CD14-positive monocyte (primary cell): Measurements from ENCODE around the gene COL25A1. TPM values are rescaled to one million over a fixed set of nuclear protein-coding genes. Genes with fewer than 3 reads are reported as not detected.

Source experiments
- DNase-seq, 3 donors: peaks; one replicate each; pipeline ENCODE4 v3.0.0-alpha.2; 2011 to 2022
- H2AFZ ChIP-seq: 2 replicates; pipeline ENCODE4 v1.6.0; 2012; ENCODE audit warnings: mild to moderate bottlenecking, low read depth, low read length, inconsistent platforms; ENCODE audit not compliant: insufficient read depth, poor library complexity, severe bottlenecking
- H3K27ac ChIP-seq, 2 donors: 1 replicate in 1 of 2; 2 replicates in 1 of 2; pipeline ENCODE4 v1.5.1; 2012 to 2013; ENCODE audit warnings: low read length in 2 of 2, control low read depth in 1 of 2, inconsistent platforms in 1 of 2, low read depth in 1 of 2, mild to moderate bottlenecking in 1 of 2
- H3K27me3 ChIP-seq, 2 donors: one replicate each; pipeline versions ENCODE4 v1.6.0 to v1.6.1; 2011 to 2013; ENCODE audit warnings: low read length in 2 of 2; ENCODE audit not compliant: control insufficient read depth in 2 of 2, insufficient read depth in 2 of 2
- H3K36me3 ChIP-seq, 2 donors: replicated peaks in 1 of 2; 1 replicate in 1 of 2; 2 replicates in 1 of 2; pipeline versions ENCODE4 v1.5.1 to v1.6.1; 2012 to 2013; ENCODE audit warnings: low read length in 2 of 2, control low read depth in 1 of 2, inconsistent platforms in 1 of 2, mild to moderate bottlenecking in 1 of 2; ENCODE audit not compliant: insufficient read depth in 2 of 2, control insufficient read depth in 1 of 2
- H3K4me1 ChIP-seq, 2 donors: 1 replicate in 1 of 2; 2 replicates in 1 of 2; pipeline versions ENCODE4 v1.5.1 to v1.6.1; 2012 to 2013; ENCODE audit warnings: low read length in 2 of 2, control low read depth in 1 of 2, inconsistent platforms in 1 of 2, mild to moderate bottlenecking in 1 of 2, moderate library complexity in 1 of 2; ENCODE audit not compliant: insufficient read depth in 2 of 2, control insufficient read depth in 1 of 2
- H3K4me2 ChIP-seq: replicated peaks from 2 replicates; pipeline ENCODE3; 2012; ENCODE audit warnings: low read length, moderate library complexity, mild to moderate bottlenecking; ENCODE audit not compliant: poor library complexity, severe bottlenecking; ENCODE audit errors: extremely low read depth
- H3K4me3 ChIP-seq, 3 experiments: fragments of 200-600 bp in 1 of 3; sonication (generic) in 1 of 3; replicated peaks in 1 of 3; 1 replicate in 2 of 3; 2 replicates in 1 of 3; pipeline ENCODE4 v1.5.1; 2011 to 2013; ENCODE audit warnings: low read length in 3 of 3, mild to moderate bottlenecking in 3 of 3, control low read depth in 2 of 3, low read depth in 2 of 3, inconsistent platforms in 1 of 3, moderate library complexity in 1 of 3
- H3K79me2 ChIP-seq: 2 replicates; pipeline ENCODE4 v1.6.0; 2012; ENCODE audit warnings: mild to moderate bottlenecking, control low read depth, inconsistent platforms, low read length, moderate library complexity; ENCODE audit not compliant: insufficient read depth
- H3K9ac ChIP-seq: 2 replicates; pipeline ENCODE4 v1.6.0; 2017; ENCODE audit warnings: low read length, mild to moderate bottlenecking; ENCODE audit not compliant: insufficient read depth, poor library complexity, severe bottlenecking
- H3K9me3 ChIP-seq, 2 donors: replicated peaks in 1 of 2; 1 replicate in 1 of 2; 2 replicates in 1 of 2; pipeline versions ENCODE4 v1.5.1 to v1.6.1; 2012 to 2013; ENCODE audit warnings: low read length in 2 of 2, control low read depth in 1 of 2; ENCODE audit not compliant: control insufficient read depth in 1 of 2, insufficient read depth in 1 of 2
- H4K20me1 ChIP-seq: 2 replicates; pipeline ENCODE4 v1.6.0; 2012; ENCODE audit warnings: mild to moderate bottlenecking, low read length, control low read depth, moderate library complexity; ENCODE audit not compliant: insufficient read depth
- H3K27ac Mint-ChIP-seq, 7 donors: one replicate each; pipeline ENCODE4 v1.8.0; 2020; ENCODE audit warnings: mild to moderate bottlenecking in 7 of 7, mixed read lengths in 7 of 7, moderate library complexity in 6 of 7, inconsistent platforms in 2 of 7
- H3K27me3 Mint-ChIP-seq, 3 donors: one replicate each; pipeline ENCODE4 v1.8.0; 2021 to 2022; ENCODE audit warnings: low read depth in 3 of 3, mild to moderate bottlenecking in 3 of 3, mixed read lengths in 3 of 3, moderate library complexity in 3 of 3, inconsistent platforms in 1 of 3
- H3K36me3 Mint-ChIP-seq, 2 donors: one replicate each; pipeline ENCODE4 v1.8.0; 2020; ENCODE audit warnings: mixed read lengths in 2 of 2, inconsistent platforms in 1 of 2, mild to moderate bottlenecking in 1 of 2
- H3K4me1 Mint-ChIP-seq: one replicate; pipeline ENCODE4 v1.8.0; 2020; ENCODE audit warnings: mild to moderate bottlenecking, mixed read lengths
- H3K4me3 Mint-ChIP-seq, 2 donors: one replicate each; pipeline ENCODE4 v1.8.0; 2020; ENCODE audit warnings: mild to moderate bottlenecking in 2 of 2, mixed read lengths in 2 of 2, moderate library complexity in 1 of 2
- H3K9me3 Mint-ChIP-seq, 7 donors: one replicate each; pipeline ENCODE4 v1.8.0; 2020 to 2022; ENCODE audit warnings: mixed read lengths in 7 of 7, mild to moderate bottlenecking in 6 of 7, moderate library complexity in 6 of 7, inconsistent platforms in 2 of 7
- WGBS: methylation state at CpG from one replicate; pipeline ENCODE4 v1.1.5; 2013; ENCODE audit warnings: missing lambda C conversion rate; ENCODE audit not compliant: insufficient coverage; 5-methylcytosine and 5-hydroxymethylcytosine counted together
- intact Hi-C, 2 donors: fragments of 100-400 bp; cut with micrococcal nuclease; formaldehyde crosslinking; loops; one replicate each; pipeline versions ENCODE4 v1.15.0 to v1.15.1; 2023
- polyA plus RNA-seq, 3 donors: library from polyadenylated mRNA; depleted of rRNA in 1 of 3; unstranded in 2 of 3; stranded (reverse) in 1 of 3; fragments of 300-500 nt in 2 of 3; fragments of >200 nt in 1 of 3; fragmentation: Illumina TruSeq in 2 of 3; gene quantifications; 1 replicate in 2 of 3; 2 replicates in 1 of 3; pipeline ENCODE4 v1.2.3, GENCODE V29; 2012 to 2021
- TF ChIP-seq, protein P1 (sequence below): fragments of 200-600 bp; IDR thresholded peaks from one replicate; pipeline ENCODE4 v1.8.0; 2022; ENCODE audit warnings: antibody characterized with exemption, mild to moderate bottlenecking

COL25A1 gene
- polyA plus RNA-seq, 3 donors: not detected

GRCh38 chr4:109134921-109135320, 167.5 kb downstream of the COL25A1 start:
- Mint-ChIP-seq H3K9me3 (peaks cover 0 to 7% (median 2%) of the 10 kb centered on the region in 7 donors), H3K36me3 (no peaks in the 10 kb centered on the region), H3K27me3 (peaks cover 0 to 3% (median 0%) of the 10 kb centered on the region in 3 donors), H3K4me1 (no peaks in the 10 kb centered on the region), H3K4me3 (no peak overlapping the region), H3K27ac (no peak overlapping the region)
- no peak overlapping the region for H3K4me2 ChIP-seq
- no peaks in the 10 kb centered on the region for H3K4me1 ChIP-seq
- TF ChIP-seq, protein P1, sequence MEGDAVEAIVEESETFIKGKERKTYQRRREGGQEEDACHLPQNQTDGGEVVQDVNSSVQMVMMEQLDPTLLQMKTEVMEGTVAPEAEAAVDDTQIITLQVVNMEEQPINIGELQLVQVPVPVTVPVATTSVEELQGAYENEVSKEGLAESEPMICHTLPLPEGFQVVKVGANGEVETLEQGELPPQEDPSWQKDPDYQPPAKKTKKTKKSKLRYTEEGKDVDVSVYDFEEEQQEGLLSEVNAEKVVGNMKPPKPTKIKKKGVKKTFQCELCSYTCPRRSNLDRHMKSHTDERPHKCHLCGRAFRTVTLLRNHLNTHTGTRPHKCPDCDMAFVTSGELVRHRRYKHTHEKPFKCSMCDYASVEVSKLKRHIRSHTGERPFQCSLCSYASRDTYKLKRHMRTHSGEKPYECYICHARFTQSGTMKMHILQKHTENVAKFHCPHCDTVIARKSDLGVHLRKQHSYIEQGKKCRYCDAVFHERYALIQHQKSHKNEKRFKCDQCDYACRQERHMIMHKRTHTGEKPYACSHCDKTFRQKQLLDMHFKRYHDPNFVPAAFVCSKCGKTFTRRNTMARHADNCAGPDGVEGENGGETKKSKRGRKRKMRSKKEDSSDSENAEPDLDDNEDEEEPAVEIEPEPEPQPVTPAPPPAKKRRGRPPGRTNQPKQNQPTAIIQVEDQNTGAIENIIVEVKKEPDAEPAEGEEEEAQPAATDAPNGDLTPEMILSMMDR: no peak
- no peak for DNase-seq
- intact Hi-C loops: no loop called here
- H2AFZ ChIP-seq: no peak overlapping the region
- H3K27me3 ChIP-seq: no peaks in the 10 kb centered on the region
- H3K36me3 ChIP-seq: no peaks in the 10 kb centered on the region
- H3K79me2 ChIP-seq: no peaks in the 10 kb centered on the region
- no peak overlapping the region for H3K4me3 ChIP-seq
- H3K9ac ChIP-seq: no peak overlapping the region
- H3K27ac ChIP-seq: no peak overlapping the region
- H3K9me3 ChIP-seq: no peaks in the 10 kb centered on the region
- H4K20me1 ChIP-seq: no peaks in the 10 kb centered on the region

- WGBS: 71% methylated on average over 1 of the region's 2 CpGs
- peaks cover 0 to 7% (median 0%) of the 10 kb centered on the region in 7 donors for H3K9me3 Mint-ChIP-seq
- peaks cover 0 to 3% (median 0%) of the 10 kb centered on the region in 3 donors for H3K27me3 Mint-ChIP-seq
Observed at GRCh38 chr4:109134268-109134667, 168.2 kb downstream of the COL25A1 start.

More at GRCh38 chr4:109134268-109134667, 168.2 kb downstream of the COL25A1 start:
- TF ChIP-seq, protein P1: no peak
- H3K9me3 ChIP-seq: no peaks in the 10 kb centered on the region
- intact Hi-C loops: no loop called here
- H3K4me3 ChIP-seq: no peak overlapping the region
- no peaks in the 10 kb centered on the region for H3K36me3 ChIP-seq
- no peaks in the 10 kb centered on the region for H3K4me1 ChIP-seq
- no peak overlapping the region for H3K27ac Mint-ChIP-seq
- H3K79me2 ChIP-seq: no peaks in the 10 kb centered on the region
- H3K4me2 ChIP-seq: no peak overlapping the region
- H3K36me3 Mint-ChIP-seq: no peaks in the 10 kb centered on the region
- H4K20me1 ChIP-seq: no peaks in the 10 kb centered on the region
- no peak overlapping the region for H3K4me3 Mint-ChIP-seq
- no peaks in the 10 kb centered on the region for H3K27me3 ChIP-seq
- no peak overlapping the region for H3K9ac ChIP-seq
- H3K27ac ChIP-seq: no peak overlapping the region
- no peak overlapping the region for H2AFZ ChIP-seq
- DNase-seq: no peak
- no peaks in the 10 kb centered on the region for H3K4me1 Mint-ChIP-seq
